Measurements from ENCODE around the gene FUBP3.
"Not testable (repeated sequence)": the region's sequence is repeated elsewhere in the genome, so short reads cannot be mapped to it uniquely, and the experiment has no call there.

The FUBP3 gene

GRCh38 chr9:130557077-130557468, 22.3 kb upstream of the FUBP3 start:
- DNase-seq = no peak

GRCh38 chr9:130561056-130561455, 18.3 kb upstream of the FUBP3 start:
- DNase-seq = no peak

- not testable (repeated sequence) for DNase-seq
Observed at GRCh38 chr9:130562525-130562924, 16.9 kb upstream of the FUBP3 start.

GRCh38 chr9:130563797-130564196, 15.6 kb upstream of the FUBP3 start:
- no peak for DNase-seq

GRCh38 chr9:130565792-130566191, 13.6 kb upstream of the FUBP3 start:
- DNase-seq = no peak

- DNase-seq = no peak
Observed at GRCh38 chr9:130570208-130570607, 9.2 kb upstream of the FUBP3 start.

- DNase-seq = no peak
Observed at GRCh38 chr9:130575514-130575913, 3.9 kb upstream of the FUBP3 start.

GRCh38 chr9:130576176-130576575, 3.2 kb upstream of the FUBP3 start:
- DNase-seq = no peak

GRCh38 chr9:130579738-130580463, 524 bp downstream of the FUBP3 start:
- peak in 1 of 4 experiments; percentile 20 for DNase-seq

- DNase-seq = no peak
Observed at GRCh38 chr9:130581766-130582165, 2.4 kb downstream of the FUBP3 start.

GRCh38 chr9:130583271-130583670, 3.9 kb downstream of the FUBP3 start:
- DNase-seq = no peak

GRCh38 chr9:130587921-130588320, 8.5 kb downstream of the FUBP3 start:
- DNase-seq = no peak

GRCh38 chr9:130588416-130588815, 9.0 kb downstream of the FUBP3 start:
- no peak for DNase-seq

GRCh38 chr9:130589754-130590153, 10.4 kb downstream of the FUBP3 start:
- DNase-seq = no peak

- DNase-seq = no peak
Observed at GRCh38 chr9:130590305-130590704, 10.9 kb downstream of the FUBP3 start.

- no peak for DNase-seq
Observed at GRCh38 chr9:130593020-130593419, 13.6 kb downstream of the FUBP3 start.

- DNase-seq = no peak
Observed at GRCh38 chr9:130597228-130597627, 17.9 kb downstream of the FUBP3 start.

GRCh38 chr9:130598188-130598587, 18.8 kb downstream of the FUBP3 start:
- DNase-seq = no peak

GRCh38 chr9:130599625-130600024, 20.2 kb downstream of the FUBP3 start:
- DNase-seq = no peak

- no peak for DNase-seq
Observed at GRCh38 chr9:130601100-130601499, 21.7 kb downstream of the FUBP3 start.

GRCh38 chr9:130604295-130604694, 24.9 kb downstream of the FUBP3 start:
- DNase-seq = no peak

- DNase-seq = no peak
Observed at GRCh38 chr9:130606887-130607600, 27.7 kb downstream of the FUBP3 start.

GRCh38 chr9:130607640-130608420, 28.5 kb downstream of the FUBP3 start:
- DNase-seq = no peak
